GM18868 (cell line): ENCODE data around the gene IQGAP2.
A peak's percentile ranks its signal among the peaks of the same experiment; 100 is the strongest.

Experiments used
- ATAC-seq: cut with Tn5 transposase; IDR thresholded peaks from one replicate; pipeline ENCODE4 v1.9.1; 2021; ENCODE audit warnings: mild to moderate bottlenecking, moderate library complexity; ENCODE audit not compliant: unreplicated experiment

The IQGAP2 gene

DNA sequence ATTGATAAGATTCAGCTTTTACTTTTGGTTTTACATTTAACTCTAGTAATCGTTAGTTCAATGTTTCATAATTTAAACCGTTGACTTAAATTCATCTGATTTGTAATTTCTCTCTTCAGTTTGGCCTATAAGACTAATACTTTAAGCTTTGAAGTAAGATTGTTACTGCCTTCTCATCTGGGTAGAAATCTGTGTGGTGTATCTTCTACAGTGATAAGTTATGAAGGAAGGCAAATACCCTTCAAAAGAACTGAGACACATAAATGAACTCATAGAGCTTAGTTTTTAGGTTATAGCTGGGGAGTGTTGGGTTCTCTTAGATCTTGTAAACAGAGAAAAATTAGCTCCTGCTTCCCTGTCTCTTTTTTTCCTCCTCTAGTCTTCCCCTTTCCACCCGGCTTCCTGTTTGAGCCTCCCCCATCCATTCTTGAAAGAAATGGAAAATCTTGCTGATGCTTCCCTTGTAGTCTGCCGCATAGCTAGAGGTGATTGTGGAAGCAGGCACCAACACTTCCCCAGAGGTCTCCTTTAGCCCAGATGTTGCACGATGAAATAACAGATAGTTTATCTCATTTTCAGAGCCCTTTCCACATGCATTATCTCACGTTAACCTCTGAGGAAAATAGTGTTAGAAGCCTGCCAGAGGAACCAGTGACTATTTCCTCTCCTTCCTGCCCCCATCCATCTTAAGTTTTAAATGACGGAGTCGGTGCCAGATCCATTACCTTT is 222.2 kb downstream of the IQGAP2 start:
- no peak for ATAC-seq

- ATAC-seq: no peak
Observed at GRCh38 chr5:76626738-76627137, 223.7 kb downstream of the IQGAP2 start.

DNA sequence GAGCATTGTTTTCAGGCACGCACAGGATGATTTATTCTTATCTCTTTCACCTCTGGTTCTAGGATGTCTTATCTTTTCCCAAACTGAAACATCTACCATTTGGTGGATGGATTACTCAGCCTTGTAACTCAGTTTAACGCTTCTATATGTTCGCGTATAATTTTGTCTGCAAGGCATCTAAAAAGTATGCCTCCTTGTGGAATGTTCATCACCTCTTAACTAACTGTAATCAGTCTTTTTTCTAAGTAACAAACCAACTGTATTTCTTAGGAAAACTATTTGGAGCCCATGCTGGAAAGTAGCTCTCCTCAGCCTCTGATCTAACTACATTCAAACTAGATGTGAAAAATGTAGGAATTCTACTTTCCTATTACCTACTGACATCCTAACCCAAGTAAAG is 231.6 kb downstream of the IQGAP2 start:
- ATAC-seq: no peak

- no peak for ATAC-seq
Observed at GRCh38 chr5:76637490-76637889, 234.4 kb downstream of the IQGAP2 start.

DNA sequence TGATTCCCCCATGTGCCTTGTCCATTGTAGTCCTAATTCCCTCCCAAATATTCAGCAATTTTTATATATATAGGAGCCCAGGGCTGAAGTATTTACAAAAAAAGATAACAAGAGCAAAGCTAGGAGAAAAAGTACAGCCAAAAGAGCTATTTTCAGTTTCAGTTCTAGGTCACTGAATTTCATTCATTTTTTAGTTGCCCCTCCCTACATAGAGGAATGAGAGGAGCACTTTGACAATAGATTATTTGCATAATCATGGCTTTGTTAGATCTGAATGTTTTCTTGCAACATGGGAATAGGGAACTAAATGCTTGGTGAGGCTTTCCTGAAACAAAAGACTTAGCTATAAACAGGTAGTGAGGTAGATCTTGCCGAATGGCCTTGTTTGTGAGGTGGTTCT is 235.4 kb downstream of the IQGAP2 start:
- peak; percentile 55 for ATAC-seq

DNA sequence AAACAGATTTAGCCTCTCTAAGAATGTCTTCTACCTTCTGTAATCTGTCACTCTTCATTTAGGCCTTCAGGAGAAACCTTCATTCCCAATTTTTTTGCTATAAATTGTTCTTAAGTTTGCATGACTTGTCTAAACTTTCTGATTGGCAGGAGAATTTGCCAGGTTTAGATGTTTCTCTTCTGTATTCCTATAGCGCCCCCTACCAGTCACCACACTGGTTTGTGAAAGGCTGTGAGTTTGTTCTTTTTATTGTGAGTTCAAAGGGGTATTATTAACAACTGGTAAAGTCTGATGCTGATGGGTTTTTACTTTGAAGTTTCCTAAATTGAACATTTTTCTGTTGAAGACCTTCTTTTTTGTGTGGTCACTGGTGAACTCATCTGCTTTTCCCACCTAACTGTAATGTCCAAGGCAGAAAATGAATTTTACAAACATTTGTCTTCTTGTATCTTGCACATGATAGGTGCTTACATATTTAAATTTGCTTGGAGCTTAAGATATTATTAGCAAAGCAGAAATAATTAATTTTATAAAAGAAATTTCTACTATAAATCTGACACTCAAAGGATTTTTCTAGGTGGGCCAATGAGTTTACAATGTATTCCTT is 238.5 kb downstream of the IQGAP2 start:
- ATAC-seq: no peak

- ATAC-seq: no peak
Observed at GRCh38 chr5:76642390-76643040, 239.4 kb downstream of the IQGAP2 start.

DNA sequence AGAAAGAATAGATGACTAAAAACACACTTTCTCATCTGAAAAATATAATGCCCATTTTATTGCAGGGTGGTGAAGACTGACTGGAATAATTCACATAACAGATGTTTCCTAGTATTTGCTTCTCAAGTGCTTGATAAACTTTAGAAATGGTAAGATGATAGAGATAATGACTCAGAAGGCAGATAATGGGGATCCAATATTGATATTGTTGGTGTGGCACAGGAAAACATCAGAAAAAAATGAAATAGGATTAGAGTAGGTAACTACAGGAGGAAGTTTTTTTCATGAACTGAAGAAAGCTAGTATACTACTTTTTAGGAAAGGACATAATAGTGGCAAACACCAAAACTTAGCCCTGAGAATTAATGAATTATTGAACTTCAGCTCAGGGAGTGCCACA is 240.3 kb downstream of the IQGAP2 start:
- no peak for ATAC-seq

GRCh38 chr5:76649140-76649539 is 246.1 kb downstream of the IQGAP2 start:
- ATAC-seq: no peak

GRCh38 chr5:76652809-76653414 is 249.8 kb downstream of the IQGAP2 start:
- no peak for ATAC-seq

DNA sequence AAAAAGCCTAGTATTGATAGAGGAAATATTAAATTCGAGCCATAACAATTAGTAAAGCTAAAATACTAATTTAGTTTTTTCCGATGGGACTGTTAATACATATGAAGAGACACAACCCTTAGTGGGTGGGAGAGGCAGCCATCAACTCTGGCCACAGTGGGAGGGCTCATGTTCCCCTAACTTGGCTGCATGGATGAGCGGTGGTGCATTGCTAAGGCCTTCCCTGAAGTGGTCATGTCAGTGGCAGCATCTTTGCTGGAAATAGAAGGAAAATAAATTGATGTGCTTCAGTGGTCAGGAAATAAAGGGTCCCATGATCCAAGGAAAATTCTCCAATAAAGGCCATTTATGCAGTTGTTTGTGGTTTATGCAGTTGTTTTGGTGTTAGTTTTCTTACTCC is 254.0 kb downstream of the IQGAP2 start:
- ATAC-seq: no peak

DNA sequence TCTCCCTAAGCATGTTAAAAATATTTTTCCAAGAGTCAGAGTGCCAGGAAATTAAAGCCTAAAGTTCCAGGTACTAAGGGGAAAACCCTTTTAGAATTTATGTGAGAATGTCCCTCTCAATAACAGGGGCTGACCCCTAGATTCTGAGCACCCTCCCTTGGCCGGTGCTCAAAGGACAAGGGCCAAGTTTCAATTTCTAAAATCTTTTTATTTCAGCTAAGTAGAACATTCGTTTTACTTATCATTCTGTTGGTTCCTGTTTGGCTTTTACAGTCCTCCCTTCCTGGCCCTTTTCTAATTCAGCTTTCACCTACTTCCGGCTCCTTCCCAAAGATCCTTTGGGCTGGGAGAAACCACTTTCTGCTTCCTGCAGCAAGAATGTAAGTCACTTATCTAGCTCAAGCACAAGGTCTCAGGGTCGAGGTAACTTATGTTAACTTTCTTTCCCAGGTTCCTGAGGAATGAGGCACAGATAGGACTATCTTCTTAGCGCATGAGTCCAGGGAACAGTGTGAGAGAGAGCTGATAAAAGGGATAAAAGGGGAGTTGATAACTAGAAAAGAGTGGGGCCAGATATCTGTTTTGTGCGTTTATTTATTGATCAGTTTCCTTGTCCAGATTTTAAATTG is 254.7 kb downstream of the IQGAP2 start:
- no peak for ATAC-seq

DNA sequence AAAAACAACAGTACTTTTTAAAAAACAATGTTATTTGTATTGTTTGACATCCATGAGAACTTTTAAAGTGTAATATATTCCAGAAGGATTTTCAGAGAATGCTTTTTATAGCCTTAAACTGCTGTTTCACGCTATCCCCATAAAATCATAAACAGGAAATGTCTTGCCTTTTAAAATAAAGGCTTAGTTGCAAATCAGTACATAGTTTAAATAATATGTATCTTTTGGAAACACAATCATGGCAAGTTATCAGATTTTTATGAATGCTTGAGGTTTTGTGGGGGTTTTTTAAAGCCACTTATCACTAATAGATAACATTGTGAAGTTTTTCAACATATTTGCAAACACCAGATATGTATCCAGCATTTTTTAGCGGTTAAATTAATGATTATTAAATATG is 257.3 kb downstream of the IQGAP2 start:
- no peak for ATAC-seq

DNA sequence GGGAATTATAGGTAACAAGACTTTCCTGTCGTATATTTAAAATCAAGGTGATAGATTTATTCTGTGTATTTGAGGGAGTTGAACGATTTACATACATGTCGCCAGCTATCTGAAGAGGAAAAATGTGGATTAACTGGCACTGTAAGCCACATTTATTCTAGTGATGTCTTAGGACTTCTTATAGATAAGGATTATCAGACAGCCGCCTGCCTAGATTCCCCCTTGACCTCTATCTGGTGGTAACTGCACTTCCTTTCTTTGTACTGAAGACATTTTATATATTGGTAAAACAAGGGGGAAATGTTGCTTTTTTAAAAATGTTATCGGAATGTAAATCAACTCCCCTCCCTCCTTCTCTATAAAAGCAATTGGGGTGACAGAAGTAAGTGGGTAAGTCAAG is 259.4 kb downstream of the IQGAP2 start:
- ATAC-seq: no peak

- no peak for ATAC-seq
Observed at GRCh38 chr5:76663573-76663972, 260.5 kb downstream of the IQGAP2 start.

GRCh38 chr5:76664079-76664478 is 261.0 kb downstream of the IQGAP2 start:
- no peak for ATAC-seq

- ATAC-seq: no peak
Observed at GRCh38 chr5:76667495-76667894, 264.4 kb downstream of the IQGAP2 start.

DNA sequence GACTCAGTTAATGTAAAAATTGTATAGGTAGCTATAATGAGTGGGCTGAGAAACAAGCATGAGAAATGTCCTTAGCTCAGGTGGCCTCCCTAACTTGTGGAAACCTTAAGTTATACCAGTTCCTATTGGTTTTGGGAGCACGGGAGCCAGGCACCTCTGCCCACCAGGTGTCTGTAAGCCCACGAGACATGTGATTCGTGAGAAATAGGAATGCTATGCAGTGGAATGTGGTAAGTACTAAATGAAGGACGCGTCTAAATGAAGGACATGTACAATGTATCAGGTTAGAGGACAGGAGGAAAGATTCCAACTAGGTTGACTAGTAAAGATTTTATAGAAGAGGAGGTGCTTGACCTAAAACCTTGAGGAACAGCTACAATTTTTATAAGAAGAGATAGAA is 266.2 kb downstream of the IQGAP2 start:
- no peak for ATAC-seq

- no peak for ATAC-seq
Observed at GRCh38 chr5:76670508-76670907, 267.4 kb downstream of the IQGAP2 start.

GRCh38 chr5:76672242-76672641 is 269.2 kb downstream of the IQGAP2 start:
- no peak for ATAC-seq

DNA sequence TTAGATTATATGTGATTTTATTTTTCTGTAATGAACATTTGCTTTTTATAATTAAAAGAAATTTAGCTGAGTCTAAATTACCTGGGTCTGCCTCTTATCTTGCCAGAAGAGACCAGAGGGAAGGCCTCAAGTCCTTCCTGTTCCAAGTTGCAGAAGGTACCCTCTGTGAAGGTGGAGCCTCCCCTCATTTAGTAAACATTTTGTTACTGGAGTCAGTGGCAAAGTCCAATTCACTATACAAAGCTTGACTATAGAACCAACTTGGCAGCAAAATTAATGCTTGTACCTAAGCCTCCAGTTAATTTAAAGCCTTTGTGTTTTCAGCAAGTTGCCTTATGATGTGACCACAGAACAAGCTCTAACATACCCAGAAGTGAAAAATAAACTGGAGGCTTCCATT is 270.0 kb downstream of the IQGAP2 start:
- ATAC-seq: no peak
